Ectodermal cell (in vitro differentiated cells): ENCODE data around the gene KIRREL3.

Experiments
- H3K27ac ChIP-seq: 2 replicates; pipeline ENCODE4 v1.7.0; 2013; ENCODE audit warnings: mild to moderate bottlenecking, low read depth, low read length; ENCODE audit not compliant: insufficient read depth, poor library complexity, severe bottlenecking
- H3K27me3 ChIP-seq: 2 replicates; pipeline ENCODE4 v1.7.0; 2013; ENCODE audit warnings: mild to moderate bottlenecking, low read length; ENCODE audit not compliant: insufficient read depth, control insufficient read depth, poor library complexity, severe bottlenecking
- H3K36me3 ChIP-seq: one replicate; pipeline ENCODE4 v1.7.0; 2013; ENCODE audit warnings: low read length; ENCODE audit not compliant: control insufficient read depth, insufficient read depth
- H3K4me1 ChIP-seq: one replicate; pipeline ENCODE4 v1.7.0; 2013; ENCODE audit warnings: low read length; ENCODE audit not compliant: control insufficient read depth, insufficient read depth
- H3K4me3 ChIP-seq: 2 replicates; pipeline ENCODE4 v1.7.0; 2013; ENCODE audit warnings: low read depth, low read length, control low read depth; ENCODE audit not compliant: insufficient read depth
- H3K9me3 ChIP-seq: 2 replicates; pipeline ENCODE4 v1.7.0; 2013; ENCODE audit warnings: mild to moderate bottlenecking, low read length, moderate library complexity; ENCODE audit not compliant: control insufficient read depth
- WGBS, 2 experiments: methylation state at CpG; one replicate each; pipeline ENCODE4 v1.1.7; 2013; ENCODE audit warnings: missing lambda C conversion rate in 2 of 2; 5-methylcytosine and 5-hydroxymethylcytosine counted together

Gene KIRREL3

GRCh38 chr11:126679033-126679432 lies 321.5 kb downstream of the KIRREL3 start:
- 94 to 96% methylated on average over 2 of the region's 2 CpGs for WGBS, 2 experiments

DNA sequence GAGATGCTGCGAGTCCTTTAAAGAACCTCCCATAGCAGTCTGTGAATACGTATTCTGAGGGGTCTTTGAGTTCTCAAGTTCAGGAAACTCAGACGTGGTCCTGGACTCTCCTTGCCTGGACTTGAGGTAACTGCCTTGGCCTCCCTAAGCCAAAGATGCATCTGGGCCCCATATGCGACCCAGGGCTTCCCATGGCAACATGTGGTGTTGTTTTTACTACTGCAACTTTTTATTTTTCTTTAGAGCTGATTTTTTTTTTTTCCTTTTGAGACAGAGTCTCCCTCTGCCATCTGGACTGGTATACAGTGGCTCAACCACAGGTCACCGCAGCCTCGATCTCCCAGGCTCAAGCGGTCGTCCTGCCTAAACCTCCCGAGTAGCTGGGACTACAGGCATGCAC lies 324.0 kb downstream of the KIRREL3 start:
- H3K27ac ChIP-seq: no peak overlapping the region
- no peaks in the 10 kb centered on the region for H3K9me3 ChIP-seq
- H3K36me3 ChIP-seq: no peaks in the 10 kb centered on the region
- H3K4me3 ChIP-seq: no peak overlapping the region
- H3K4me1 ChIP-seq: no peaks in the 10 kb centered on the region
- H3K27me3 ChIP-seq: no peaks in the 10 kb centered on the region
- WGBS, 2 experiments: 90 to 92% methylated on average over 9 of the region's 9 CpGs

More at GRCh38 chr11:126679033-126679432, 321.5 kb downstream of the KIRREL3 start:
- H3K27ac ChIP-seq: no peak overlapping the region
- no peaks in the 10 kb centered on the region for H3K4me1 ChIP-seq
- H3K27me3 ChIP-seq: no peaks in the 10 kb centered on the region
- H3K36me3 ChIP-seq: no peaks in the 10 kb centered on the region
- H3K4me3 ChIP-seq: no peak overlapping the region
- H3K9me3 ChIP-seq: no peaks in the 10 kb centered on the region

GRCh38 chr11:126673319-126673718 lies 327.3 kb downstream of the KIRREL3 start:
- no peaks in the 10 kb centered on the region for H3K9me3 ChIP-seq
- 86 to 100% methylated on average over 1 of the region's 1 CpG for WGBS, 2 experiments
- no peak overlapping the region for H3K4me3 ChIP-seq
- no peak overlapping the region for H3K27ac ChIP-seq
- no peaks in the 10 kb centered on the region for H3K27me3 ChIP-seq
- peaks cover 3% of the 10 kb centered on the region for H3K4me1 ChIP-seq
- H3K36me3 ChIP-seq: no peaks in the 10 kb centered on the region

GRCh38 chr11:126669416-126669815 lies 331.2 kb downstream of the KIRREL3 start:
- Histone ChIP-seq H3K4me3 (no peak overlapping the region), H3K27me3 (no peaks in the 10 kb centered on the region), H3K9me3 (no peaks in the 10 kb centered on the region), H3K4me1 (peaks cover 11% of the 10 kb centered on the region), H3K36me3 (no peaks in the 10 kb centered on the region), H3K27ac (no peak overlapping the region)
- 75 to 82% methylated on average over 5 of the region's 5 CpGs for WGBS, 2 experiments

GRCh38 chr11:126664643-126665042 lies 335.9 kb downstream of the KIRREL3 start:
- no peaks in the 10 kb centered on the region for H3K27me3 ChIP-seq
- no peak overlapping the region for H3K4me3 ChIP-seq
- WGBS, 2 experiments: 94 to 96% methylated on average over 2 of the region's 2 CpGs
- H3K4me1 ChIP-seq: peaks cover 11% of the 10 kb centered on the region
- H3K36me3 ChIP-seq: no peaks in the 10 kb centered on the region
- no peak overlapping the region for H3K27ac ChIP-seq
- H3K9me3 ChIP-seq: no peaks in the 10 kb centered on the region

GRCh38 chr11:126663749-126664592 lies 336.6 kb downstream of the KIRREL3 start:
- WGBS, 2 experiments: 91 to 96% methylated on average over 3 of the region's 3 CpGs
- no peaks in the 10 kb centered on the region for H3K27me3 ChIP-seq
- no peak overlapping the region for H3K27ac ChIP-seq

GRCh38 chr11:126662035-126662790 lies 338.4 kb downstream of the KIRREL3 start:
- Histone ChIP-seq H3K4me1 (no peaks in the 10 kb centered on the region), H3K27me3 (no peaks in the 10 kb centered on the region), H3K27ac (no peak overlapping the region), H3K4me3 (no peak overlapping the region), H3K36me3 (no peaks in the 10 kb centered on the region), H3K9me3 (no peaks in the 10 kb centered on the region)
- 65 to 71% methylated on average over 8 of the region's 8 CpGs for WGBS, 2 experiments

More at GRCh38 chr11:126663749-126664592, 336.6 kb downstream of the KIRREL3 start:
- H3K36me3 ChIP-seq: no peaks in the 10 kb centered on the region
- no peaks in the 10 kb centered on the region for H3K9me3 ChIP-seq
- H3K4me1 ChIP-seq: peaks cover 11% of the 10 kb centered on the region
- H3K4me3 ChIP-seq: no peak overlapping the region

DNA sequence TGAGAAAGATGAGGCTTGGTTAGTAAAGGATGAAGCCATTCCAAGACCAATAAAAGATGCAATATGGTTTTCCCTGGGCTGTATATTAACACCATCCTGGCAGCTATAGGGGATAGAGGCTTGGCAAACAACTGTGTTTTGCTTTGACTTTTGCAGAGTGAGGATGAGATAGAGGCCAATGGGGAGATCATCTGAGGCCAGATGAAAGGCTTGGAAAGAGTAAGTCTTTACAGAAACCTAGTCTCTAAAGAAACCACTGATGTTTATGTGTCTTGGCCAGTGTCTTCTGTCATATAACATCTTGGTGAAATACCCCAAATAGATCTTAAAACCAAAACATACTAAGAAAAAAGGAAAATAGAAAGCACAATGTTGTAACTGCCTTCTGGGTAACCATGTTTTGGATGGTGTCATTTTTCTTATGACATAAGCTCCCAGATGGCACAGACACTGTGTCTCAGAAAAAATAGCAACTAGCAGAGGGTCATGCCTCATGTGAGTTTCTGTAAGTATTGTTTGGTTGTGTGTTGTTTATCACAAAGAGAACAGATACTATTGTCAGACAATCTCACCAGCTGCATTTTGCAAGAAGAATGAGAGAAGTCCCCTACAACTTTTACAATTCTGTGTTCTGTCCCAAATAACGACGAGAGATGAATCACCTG lies 339.7 kb downstream of the KIRREL3 start:
- no peaks in the 10 kb centered on the region for H3K4me1 ChIP-seq
- no peak overlapping the region for H3K27ac ChIP-seq
- H3K27me3 ChIP-seq: no peaks in the 10 kb centered on the region
- no peaks in the 10 kb centered on the region for H3K36me3 ChIP-seq
- 95 to 96% methylated on average over 2 of the region's 2 CpGs for WGBS, 2 experiments
- no peak overlapping the region for H3K4me3 ChIP-seq
- no peaks in the 10 kb centered on the region for H3K9me3 ChIP-seq

DNA sequence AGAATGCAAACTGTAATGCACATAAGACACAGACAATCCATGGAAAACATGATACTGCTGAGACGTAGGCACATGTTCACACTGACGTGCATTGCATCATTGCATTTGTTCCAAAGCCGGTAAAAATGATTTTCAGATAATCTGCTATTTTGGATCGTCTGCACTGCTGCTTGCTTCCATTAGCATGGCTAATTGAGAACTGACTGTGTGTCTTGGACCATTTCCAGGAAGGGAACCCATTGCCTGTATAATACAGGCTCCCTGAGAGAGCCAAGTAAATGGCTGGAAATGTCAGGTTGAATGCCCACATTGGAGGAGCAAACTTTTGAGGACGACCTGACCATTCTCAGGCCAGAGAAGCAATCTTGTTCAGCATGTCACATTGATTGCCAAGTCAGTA lies 340.2 kb downstream of the KIRREL3 start:
- Histone ChIP-seq H3K36me3 (no peaks in the 10 kb centered on the region), H3K27ac (no peak overlapping the region), H3K4me1 (peaks cover 5% of the 10 kb centered on the region), H3K27me3 (no peaks in the 10 kb centered on the region), H3K4me3 (no peak overlapping the region), H3K9me3 (no peaks in the 10 kb centered on the region)
- WGBS, 2 experiments: 94% methylated on average over 5 of the region's 5 CpGs
